ENCODE data around the gene CABP1. TPM values are rescaled to one million over a fixed set of nuclear protein-coding genes. Genes with fewer than 3 reads are reported as not detected.

Gene CABP1
- total RNA-seq, 4 donors from 2014 or later = 0.39 to 0.94 (median 0.89) TPM; not detected in 1

DNA sequence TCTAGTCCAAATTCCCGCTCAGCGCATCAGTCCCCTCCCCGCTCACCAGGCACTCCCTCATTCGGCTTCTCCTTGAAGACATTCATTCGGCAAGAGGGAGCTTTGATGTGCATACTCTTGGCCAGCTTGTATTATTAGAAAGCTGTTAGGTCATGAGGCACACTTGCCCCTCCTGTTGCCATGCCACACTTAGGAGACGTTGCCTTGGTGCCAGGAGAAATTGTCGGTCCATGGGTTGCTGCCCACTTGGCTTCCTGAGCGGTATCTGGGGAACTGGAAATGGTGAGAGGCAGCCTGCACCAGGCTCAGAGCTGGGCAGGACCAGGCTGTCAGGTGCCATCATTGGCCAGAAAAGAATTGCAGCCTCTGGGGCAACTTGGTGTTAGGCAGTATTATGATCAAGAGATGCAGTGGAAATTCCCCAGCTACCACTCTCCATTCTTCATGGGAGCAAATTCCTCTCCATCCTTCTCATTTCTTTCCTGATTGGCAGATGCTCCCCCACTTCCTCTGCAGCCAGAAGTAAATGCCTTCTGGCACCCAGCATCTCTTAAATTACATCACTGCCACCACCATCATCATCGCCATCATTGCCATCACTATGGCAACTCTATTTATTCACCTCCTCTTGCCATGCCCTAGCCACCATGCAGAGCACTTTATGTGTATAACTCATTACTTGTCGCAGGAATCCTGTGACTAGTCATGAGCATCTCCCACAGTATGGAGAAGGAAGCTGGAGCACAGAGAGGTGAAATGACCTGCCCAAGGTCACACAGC is 12.4 kb downstream of the CABP1 start:
- H3K4me3 ChIP-seq (ENCODE audit: low read depth, poor library complexity, severe bottlenecking) = no peak overlapping the region
- DNase-seq (ENCODE audit: low spot score in 2 of 2) = no peak
- intact Hi-C loops (cut with DNase I; ENCODE audit: low total_unique reads) = no loop called here
- TF ChIP-seq POLR2A (IDR thresholded peaks at IDR 0.05) = no peak
- TF ChIP-seq, protein P1, sequence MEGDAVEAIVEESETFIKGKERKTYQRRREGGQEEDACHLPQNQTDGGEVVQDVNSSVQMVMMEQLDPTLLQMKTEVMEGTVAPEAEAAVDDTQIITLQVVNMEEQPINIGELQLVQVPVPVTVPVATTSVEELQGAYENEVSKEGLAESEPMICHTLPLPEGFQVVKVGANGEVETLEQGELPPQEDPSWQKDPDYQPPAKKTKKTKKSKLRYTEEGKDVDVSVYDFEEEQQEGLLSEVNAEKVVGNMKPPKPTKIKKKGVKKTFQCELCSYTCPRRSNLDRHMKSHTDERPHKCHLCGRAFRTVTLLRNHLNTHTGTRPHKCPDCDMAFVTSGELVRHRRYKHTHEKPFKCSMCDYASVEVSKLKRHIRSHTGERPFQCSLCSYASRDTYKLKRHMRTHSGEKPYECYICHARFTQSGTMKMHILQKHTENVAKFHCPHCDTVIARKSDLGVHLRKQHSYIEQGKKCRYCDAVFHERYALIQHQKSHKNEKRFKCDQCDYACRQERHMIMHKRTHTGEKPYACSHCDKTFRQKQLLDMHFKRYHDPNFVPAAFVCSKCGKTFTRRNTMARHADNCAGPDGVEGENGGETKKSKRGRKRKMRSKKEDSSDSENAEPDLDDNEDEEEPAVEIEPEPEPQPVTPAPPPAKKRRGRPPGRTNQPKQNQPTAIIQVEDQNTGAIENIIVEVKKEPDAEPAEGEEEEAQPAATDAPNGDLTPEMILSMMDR (IDR thresholded peaks at IDR 0.05) = no peak
- WGBS, 2 donors = 46 to 54% methylated on average over 10 of the region's 10 CpGs

DNA sequence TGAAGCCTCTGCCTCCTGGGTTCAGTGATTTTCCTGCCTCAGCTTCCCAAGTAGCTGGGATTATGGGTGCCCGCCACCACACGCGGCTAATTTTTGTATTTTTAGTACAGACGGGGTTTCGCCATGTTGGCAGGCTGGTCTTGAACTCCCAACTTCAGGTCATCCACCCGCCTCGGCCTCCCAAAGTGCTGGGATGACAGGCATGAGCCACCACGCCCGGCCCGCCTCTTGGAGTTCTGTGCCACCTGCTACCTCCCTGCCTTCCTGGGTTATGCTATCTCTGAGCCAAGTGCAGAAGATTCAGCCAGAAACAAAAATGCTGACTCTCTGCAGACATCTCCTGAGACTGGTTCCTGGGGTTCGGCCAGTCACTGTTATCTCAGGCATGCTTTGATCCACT is 13.2 kb downstream of the CABP1 start:
- DNase-seq (ENCODE audit: low spot score in 2 of 2) = no peak
- TF ChIP-seq, protein P1 (IDR thresholded peaks at IDR 0.05) = no peak
- TF ChIP-seq POLR2A (IDR thresholded peaks at IDR 0.05) = no peak
- 77 to 81% methylated on average over 11 of the region's 11 CpGs for WGBS, 2 donors
- no peak overlapping the region for H3K4me3 ChIP-seq (ENCODE audit: low read depth, poor library complexity, severe bottlenecking)
- intact Hi-C loops (cut with DNase I; ENCODE audit: low total_unique reads) = no loop called here

DNA sequence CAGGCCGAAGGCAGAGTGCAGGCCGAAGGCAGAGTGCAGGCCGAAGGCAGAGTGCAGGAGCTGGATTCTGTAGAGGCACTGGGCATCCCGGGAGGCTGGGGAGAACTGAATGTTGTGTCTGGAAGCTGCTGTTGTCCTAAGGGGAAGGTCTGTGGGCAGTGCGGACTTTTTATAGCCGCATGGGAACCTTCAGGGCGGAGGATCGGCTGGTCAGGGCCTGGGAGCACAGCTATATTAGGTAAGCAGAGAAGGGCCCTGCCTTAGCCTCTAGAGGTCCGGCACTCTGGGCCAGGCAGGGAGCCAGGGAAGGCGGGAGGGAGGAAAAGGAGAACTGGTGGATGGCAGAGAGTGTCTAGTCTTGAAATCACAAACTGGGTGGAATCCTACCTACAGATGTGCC is 14.2 kb downstream of the CABP1 start:
- no peak for TF ChIP-seq POLR2A (IDR thresholded peaks at IDR 0.05)
- TF ChIP-seq, protein P1 (IDR thresholded peaks at IDR 0.05) = no peak
- 69 to 74% methylated on average over 10 of the region's 10 CpGs for whole genome bisulfite sequencing, 2 donors
- no peak overlapping the region for H3K4me3 ChIP-seq (ENCODE audit: low read depth, poor library complexity, severe bottlenecking)
- DNase-seq (ENCODE audit: low spot score in 2 of 2) = peak in 1 of 2 donors; percentile 90
- intact Hi-C loops (cut with DNase I; ENCODE audit: low total_unique reads) = no loop called here

DNA sequence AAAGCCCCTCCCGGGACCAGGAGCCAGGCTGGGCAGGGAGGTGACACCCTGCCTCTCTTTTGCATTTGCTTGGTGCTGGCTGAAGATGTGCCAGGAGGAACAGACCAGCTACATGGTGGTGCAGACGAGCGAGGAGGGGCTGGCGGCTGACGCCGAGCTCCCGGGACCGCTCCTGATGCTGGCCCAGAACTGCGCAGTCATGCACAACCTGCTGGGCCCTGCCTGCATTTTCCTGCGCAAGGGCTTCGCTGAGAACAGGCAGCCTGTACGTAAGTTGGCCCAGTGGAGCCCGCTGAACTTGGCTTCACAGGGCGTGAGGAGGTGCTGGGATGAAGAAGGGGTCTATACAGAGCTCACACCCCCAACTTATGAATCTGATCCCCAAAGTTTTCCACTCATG is 15.6 kb downstream of the CABP1 start:
- WGBS, 2 donors = 93% methylated on average over 14 of the region's 14 CpGs
- no peak for TF ChIP-seq POLR2A (IDR thresholded peaks at IDR 0.05)
- TF ChIP-seq, protein P1 (IDR thresholded peaks at IDR 0.05) = no peak
- no peak for DNase-seq (ENCODE audit: low spot score in 2 of 2)
- intact Hi-C loops (cut with DNase I; ENCODE audit: low total_unique reads) = no loop called here
- H3K4me3 ChIP-seq (ENCODE audit: low read depth, poor library complexity, severe bottlenecking) = no peak overlapping the region

DNA sequence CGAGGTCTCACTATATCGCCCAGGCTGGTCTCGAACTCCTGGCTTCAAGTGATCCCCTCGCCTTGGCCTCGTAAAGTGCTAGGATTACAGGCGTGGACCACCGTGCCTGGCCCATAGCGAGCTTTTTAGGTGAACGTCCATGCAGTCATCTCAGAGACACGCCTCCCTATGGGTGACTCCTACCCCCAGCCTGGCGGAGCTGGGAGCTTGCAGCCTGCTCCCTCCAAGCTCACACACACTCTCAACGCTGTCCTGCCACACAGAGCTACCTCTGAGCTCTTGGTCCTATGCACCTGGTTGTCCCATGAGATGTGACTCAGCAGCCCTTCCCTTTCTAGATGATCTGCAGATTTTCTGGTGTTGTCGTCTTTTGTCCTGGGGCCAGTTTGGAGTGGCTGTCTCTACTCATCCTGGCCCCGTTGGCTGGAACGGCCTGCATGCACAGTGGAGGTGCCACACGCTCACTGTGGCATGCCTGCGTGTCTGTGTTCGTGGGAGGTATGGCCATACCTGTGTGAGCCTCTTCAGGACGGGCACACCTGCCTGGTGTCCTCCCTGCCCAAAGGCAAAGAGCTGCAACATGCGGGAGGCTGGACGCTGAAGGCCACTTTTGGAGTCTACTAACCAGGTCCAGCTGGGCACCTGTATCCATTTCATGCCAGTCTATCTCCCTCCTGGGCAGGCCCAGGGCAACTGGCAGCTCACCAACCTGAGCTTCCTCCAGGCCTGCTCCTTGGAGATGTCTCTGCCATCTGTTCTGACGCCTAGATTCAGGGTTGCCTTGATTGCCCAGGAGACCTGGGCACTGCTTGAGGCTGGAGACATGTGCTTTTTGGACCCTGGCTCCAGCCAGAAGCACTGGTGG is 18.1 kb downstream of the CABP1 start:
- WGBS, 2 donors = 77% methylated on average over 22 of the region's 22 CpGs
- TF ChIP-seq, protein P1 (IDR thresholded peaks at IDR 0.05) = no peak
- TF ChIP-seq POLR2A (IDR thresholded peaks at IDR 0.05) = no peak
- no peak overlapping the region for H3K4me3 ChIP-seq (ENCODE audit: low read depth, poor library complexity, severe bottlenecking)
- intact Hi-C loops (cut with DNase I; ENCODE audit: low total_unique reads) = no loop called here
- no peak for DNase-seq (ENCODE audit: low spot score in 2 of 2)
